B cell (primary cell): Measurements from ENCODE around the gene SH3GLB2. TPM values are rescaled to one million over a fixed set of nuclear protein-coding genes. Genes with fewer than 3 reads are reported as not detected.
A peak's percentile ranks its signal among the peaks of the same experiment; 100 is the strongest.

ENCODE experiments used
- ATAC-seq: fragments of 200-7000 bp; cut with Tn5 transposase; one replicate; pipeline ENCODE4 v1.10.0; 2021; ENCODE audit warnings: low read depth, mild to moderate bottlenecking, moderate number of reproducible peaks, moderate library complexity
- CTCF ChIA-PET: fragments of 350-600 bp; sonication (Branson Sonifier 250); formaldehyde crosslinking; loops from one replicate; lab custom pipeline; 2021; ENCODE audit warnings: antibody characterized with exemption, inconsistent platforms; lab: Charles Lee
- POLR2A ChIA-PET: fragments of 350-600 bp; sonication (Branson Sonifier 250); formaldehyde crosslinking; loops from one replicate; lab custom pipeline; 2021; ENCODE audit warnings: antibody characterized with exemption; lab: Charles Lee
- DNase-seq: peaks from one replicate; pipeline ENCODE4 v3.0.0; 2013
- H2AFZ ChIP-seq: 2 replicates; pipeline ENCODE4 v1.6.1; 2012; ENCODE audit warnings: mild to moderate bottlenecking, low read depth, low read length; ENCODE audit not compliant: insufficient read depth, poor library complexity, severe bottlenecking
- H3K27ac ChIP-seq, 2 donors: 1 replicate in 1 of 2; 2 replicates in 1 of 2; pipeline ENCODE4 v1.5.1; 2012 to 2013; ENCODE audit warnings: low read length in 2 of 2, mild to moderate bottlenecking in 2 of 2, moderate library complexity in 1 of 2
- H3K27me3 ChIP-seq, 4 experiments: fragments of 200-600 bp in 1 of 4; sonication (generic) in 1 of 4; replicated peaks in 1 of 4; 1 replicate in 2 of 4; 2 replicates in 2 of 4; pipeline versions ENCODE4 v1.6.1 to v1.7.0; 2013 to 2016; ENCODE audit warnings: low read length in 3 of 4, mild to moderate bottlenecking in 2 of 4, mixed read lengths in 1 of 4, moderate library complexity in 1 of 4; ENCODE audit not compliant: insufficient read depth in 4 of 4, control insufficient read depth in 3 of 4; ENCODE audit errors: control extremely low read depth in 1 of 4
- H3K36me3 ChIP-seq, 2 experiments: replicated peaks in 1 of 2; 1 replicate in 1 of 2; 2 replicates in 1 of 2; pipeline versions ENCODE4 v1.6.1 to v1.7.1; 2013; ENCODE audit warnings: low read length in 1 of 2; ENCODE audit not compliant: insufficient read depth in 2 of 2, control insufficient read depth in 1 of 2; ENCODE audit errors: control extremely low read depth in 1 of 2, extremely low read depth in 1 of 2
- H3K4me1 ChIP-seq, 2 donors: fragments of 200-600 bp in 1 of 2; sonication (generic) in 1 of 2; 1 replicate in 1 of 2; 2 replicates in 1 of 2; pipeline versions ENCODE4 v1.5.1 to v1.6.1; 2013 to 2017; ENCODE audit warnings: low read length in 2 of 2; ENCODE audit not compliant: control insufficient read depth in 2 of 2, insufficient read depth in 2 of 2
- H3K4me2 ChIP-seq: replicated peaks from 2 replicates; pipeline ENCODE3; 2012; ENCODE audit warnings: mild to moderate bottlenecking, low read depth, low read length; ENCODE audit not compliant: poor library complexity, severe bottlenecking
- H3K4me3 ChIP-seq, 5 experiments: fragments of 200-600 bp in 1 of 5; sonication (generic) in 1 of 5; 1 replicate in 3 of 5; 2 replicates in 2 of 5; pipeline versions ENCODE4 v1.5.1 to v1.7.0; 2011 to 2016; ENCODE audit warnings: low read length in 4 of 5, mild to moderate bottlenecking in 4 of 5, low read depth in 2 of 5, control low read depth in 1 of 5, moderate library complexity in 1 of 5; ENCODE audit not compliant: insufficient read depth in 1 of 5; ENCODE audit errors: control extremely low read depth in 1 of 5, extremely low read depth in 1 of 5
- H3K79me2 ChIP-seq: fragments of 200-600 bp; sonication (generic); one replicate; pipeline ENCODE4 v1.6.0; 2016; ENCODE audit warnings: low read length; ENCODE audit not compliant: control insufficient read depth, insufficient read depth
- H3K9ac ChIP-seq: fragments of 200-600 bp; sonication (generic); 2 replicates; pipeline ENCODE4 v1.6.1; 2017; ENCODE audit warnings: mild to moderate bottlenecking, low read length, moderate library complexity
- H3K9me3 ChIP-seq, 3 donors: one replicate each; pipeline versions ENCODE4 v1.6.1 to v1.7.1; 2013; ENCODE audit warnings: low read length in 2 of 3; ENCODE audit not compliant: control insufficient read depth in 2 of 3, insufficient read depth in 1 of 3; ENCODE audit errors: control extremely low read depth in 1 of 3
- H4K20me1 ChIP-seq: 2 replicates; pipeline ENCODE4 v1.6.0; 2012; ENCODE audit warnings: mild to moderate bottlenecking, low read length; ENCODE audit not compliant: insufficient read depth, control insufficient read depth, poor library complexity, severe bottlenecking
- H3K27ac Mint-ChIP-seq: one replicate; pipeline ENCODE4 v1.8.0; 2021; ENCODE audit warnings: mixed read lengths
- H3K27me3 Mint-ChIP-seq: one replicate; pipeline ENCODE4 v1.8.0; 2021; ENCODE audit warnings: mixed read lengths
- H3K4me1 Mint-ChIP-seq: one replicate; pipeline ENCODE4 v1.8.0; 2021; ENCODE audit warnings: mixed read lengths
- H3K4me3 Mint-ChIP-seq: one replicate; pipeline ENCODE4 v1.8.0; 2021; ENCODE audit warnings: mixed read lengths
- H3K9me3 Mint-ChIP-seq: one replicate; pipeline ENCODE4 v1.8.0; 2022; ENCODE audit warnings: mixed read lengths; ENCODE audit not compliant: insufficient read depth
- CTCF ChIP-seq: fragments of 200-600 bp; IDR thresholded peaks from one replicate; pipeline ENCODE4 v1.8.0; 2022; ENCODE audit warnings: antibody characterized with exemption, mild to moderate bottlenecking
- EZH2 ChIP-seq: IDR thresholded peaks from 2 replicates; pipeline ENCODE4 v1.6.1; 2012; ENCODE audit warnings: borderline replicate concordance, low read depth, mild to moderate bottlenecking, moderate library complexity, low read length; ENCODE audit not compliant: insufficient read depth, poor library complexity, severe bottlenecking
- WGBS: methylation state at CpG from one replicate; pipeline ENCODE4 v1.1.5; 2013; ENCODE audit warnings: missing lambda C conversion rate; ENCODE audit not compliant: insufficient coverage; 5-methylcytosine and 5-hydroxymethylcytosine counted together
- intact Hi-C: fragments of 100-400 bp; cut with micrococcal nuclease; formaldehyde crosslinking; loops from one replicate; pipeline ENCODE4 v1.10.0; 2022
- polyA plus RNA-seq: library from polyadenylated mRNA; depleted of rRNA; stranded (reverse); fragments of >200 nt; gene quantifications from 2 replicates; pipeline ENCODE4 v1.2.3, GENCODE V29; 2012
- total RNA-seq, 2 donors: library from RNA; stranded (reverse); fragments of 120-200 nt in 1 of 2; gene quantifications; 1 replicate in 1 of 2; 2 replicates in 1 of 2; pipeline versions ENCODE4 v1.2.3 to v1.2.4, GENCODE V29; 2013 to 2022

SH3GLB2 gene
- total and polyA plus RNA-seq, 2 donors (not counting 1 experiment from before 2014, with no cell fraction given) = 110 to 176 TPM

- H3K9me3 ChIP-seq = no peaks in the 10 kb centered on the region
- no peak overlapping the region for H3K27ac Mint-ChIP-seq
- intact Hi-C loops = no loop called here
- H3K9me3 Mint-ChIP-seq = no peaks in the 10 kb centered on the region
- ATAC-seq (no peak), DNase-seq (no peak)
- no peak overlapping the region for H3K9ac ChIP-seq
- H3K4me1 Mint-ChIP-seq = no peaks in the 10 kb centered on the region
- H4K20me1 ChIP-seq = no peaks in the 10 kb centered on the region
- no peak overlapping the region for H3K27ac ChIP-seq
- H2AFZ ChIP-seq = no peak overlapping the region
- CTCF ChIA-PET = interaction anchor here (1.1 kb wide), 1 partner anchor 18 kb away, joined by 3 read pairs; the partner anchor contains the start of gene SH3GLB2
- no peak overlapping the region for H3K4me3 ChIP-seq
- no peaks in the 10 kb centered on the region for H3K4me1 ChIP-seq
- no peaks in the 10 kb centered on the region for H3K27me3 ChIP-seq
- WGBS = 100% methylated on average over 3 of the region's 8 CpGs
- no peak overlapping the region for H3K4me2 ChIP-seq
- POLR2A ChIA-PET = no interaction called here
- H3K27me3 Mint-ChIP-seq = no peaks in the 10 kb centered on the region
- no peak overlapping the region for H3K4me3 Mint-ChIP-seq
- TF ChIP-seq EZH2 (no peak), CTCF (no peak)
- H3K36me3 ChIP-seq = peaks cover 0 to 74% of the 10 kb centered on the region in 2 experiments
- H3K79me2 ChIP-seq = peaks cover 7% of the 10 kb centered on the region
These were observed 17.7 kb downstream of the SH3GLB2 start for GRCh38 chr9:129010267-129010975.

- Histone ChIP-seq H3K27ac (no peak overlapping the region), H2AFZ (no peak overlapping the region), H3K36me3 (peaks cover 0 to 73% of the 10 kb centered on the region in 2 experiments), H3K27me3 (no peaks in the 10 kb centered on the region), H4K20me1 (no peaks in the 10 kb centered on the region), H3K79me2 (peaks cover 7% of the 10 kb centered on the region), H3K9me3 (no peaks in the 10 kb centered on the region), H3K4me3 (no peak overlapping the region), H3K9ac (no peak overlapping the region), H3K4me2 (no peak overlapping the region), H3K4me1 (no peaks in the 10 kb centered on the region)
- no peak overlapping the region for H3K27ac Mint-ChIP-seq
- no peaks in the 10 kb centered on the region for H3K27me3 Mint-ChIP-seq
- WGBS = 96% methylated on average over 16 of the region's 17 CpGs
- peak; percentile 3 for DNase-seq
- intact Hi-C loops = no loop called here
- H3K4me1 Mint-ChIP-seq = no peaks in the 10 kb centered on the region
- no peaks in the 10 kb centered on the region for H3K9me3 Mint-ChIP-seq
- CTCF ChIA-PET = interaction anchor here (1.1 kb wide), 1 partner anchor 18 kb away, joined by 3 read pairs; the partner anchor contains the start of gene SH3GLB2
- ATAC-seq = no peak
- H3K4me3 Mint-ChIP-seq = no peak overlapping the region
- POLR2A ChIA-PET = no interaction called here
- TF ChIP-seq EZH2 = no peak
- no peak for TF ChIP-seq CTCF
These were observed 18.5 kb downstream of the SH3GLB2 start for GRCh38 chr9:129009584-129010141.
